NT2/D1 (cell line): ENCODE results near the gene CORO1C.
A peak's percentile ranks its signal among the peaks of the same experiment; 100 is the strongest.

ENCODE experiments used
- DNase-seq: peaks from one replicate; pipeline ENCODE4 v3.0.0-alpha.2; 2011; ENCODE audit warnings: low read depth, low spot score
- H3K27me3 ChIP-seq: 2 replicates; pipeline ENCODE4 v1.6.0; 2011; ENCODE audit warnings: mild to moderate bottlenecking; ENCODE audit not compliant: insufficient read length, insufficient read depth
- H3K36me3 ChIP-seq: 2 replicates; pipeline ENCODE4 v1.6.1; 2011; ENCODE audit warnings: mild to moderate bottlenecking, low read length, mixed read lengths; ENCODE audit not compliant: insufficient read depth, insufficient read length
- H3K4me1 ChIP-seq: 2 replicates; pipeline ENCODE4 v1.5.1; 2011; ENCODE audit not compliant: insufficient read depth, insufficient read length
- H3K4me3 ChIP-seq: 2 replicates; pipeline ENCODE4 v1.5.1; 2011; ENCODE audit warnings: low read depth; ENCODE audit not compliant: insufficient read length
- H3K9ac ChIP-seq: 2 replicates; pipeline ENCODE4 v1.6.0; 2011; ENCODE audit warnings: low read depth; ENCODE audit not compliant: insufficient read length
- H3K9me3 ChIP-seq: 2 replicates; pipeline ENCODE4 v1.5.1; 2011; ENCODE audit warnings: mild to moderate bottlenecking, low read length; ENCODE audit not compliant: insufficient read depth
- SUZ12 ChIP-seq: IDR thresholded peaks from 2 replicates; pipeline ENCODE4 v1.6.1; 2011; ENCODE audit not compliant: insufficient read length, insufficient read depth; ENCODE audit errors: extremely low read depth
- YY1 ChIP-seq: IDR thresholded peaks from 2 replicates; pipeline ENCODE4 v1.6.1; 2011; ENCODE audit not compliant: insufficient read length, insufficient read depth
- ZNF274 ChIP-seq: IDR thresholded peaks from 2 replicates; pipeline ENCODE4 v1.6.1; 2011; ENCODE audit warnings: mild to moderate bottlenecking, low read depth, low read length

CORO1C gene

GRCh38 chr12:108641446-108642268, 89.7 kb downstream of the CORO1C start:
- H3K9ac ChIP-seq = no peak overlapping the region
- no peaks in the 10 kb centered on the region for H3K9me3 ChIP-seq
- H3K27me3 ChIP-seq = no peaks in the 10 kb centered on the region
- peaks cover 17% of the 10 kb centered on the region for H3K4me1 ChIP-seq
- TF ChIP-seq ZNF274 = no peak
- no peak for TF ChIP-seq YY1
- no peak for TF ChIP-seq SUZ12
- H3K4me3 ChIP-seq = no peak overlapping the region
- H3K36me3 ChIP-seq = peaks cover 30% of the 10 kb centered on the region
- no peak for DNase-seq

DNA sequence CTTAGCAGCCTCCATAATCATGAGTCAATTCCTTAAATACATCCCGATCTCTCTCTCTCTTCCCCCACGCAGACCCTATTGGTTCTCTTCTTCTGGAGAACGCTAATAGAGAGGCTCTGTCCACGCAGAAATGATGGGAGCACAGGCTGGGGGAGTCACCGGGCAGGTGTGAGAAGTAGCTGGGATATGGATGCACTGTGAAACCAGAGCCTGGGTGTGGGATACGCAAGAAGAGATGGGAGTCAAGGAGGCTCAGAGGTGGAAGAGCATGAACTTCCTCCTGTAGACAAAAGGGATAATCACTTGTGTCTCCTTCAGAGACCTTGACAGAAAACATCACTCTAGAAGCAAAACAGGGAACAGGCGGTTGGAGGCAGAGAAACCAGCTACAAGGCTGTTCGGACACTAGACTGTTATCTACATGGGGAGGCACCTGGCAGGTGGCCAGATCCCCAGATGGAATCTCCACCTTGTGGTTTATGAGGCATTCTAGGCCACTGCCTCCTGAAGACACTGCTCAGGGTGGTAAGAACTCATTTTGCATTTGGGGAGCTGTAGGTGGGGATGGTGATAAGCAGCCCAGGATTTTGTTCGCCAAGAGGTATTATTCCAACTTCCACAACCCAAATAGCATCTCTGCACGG, 90.4 kb downstream of the CORO1C start:
- DNase-seq = no peak
- no peak for TF ChIP-seq SUZ12
- TF ChIP-seq ZNF274 = no peak
- TF ChIP-seq YY1 = no peak
- peaks cover 17% of the 10 kb centered on the region for H3K4me1 ChIP-seq

DNA sequence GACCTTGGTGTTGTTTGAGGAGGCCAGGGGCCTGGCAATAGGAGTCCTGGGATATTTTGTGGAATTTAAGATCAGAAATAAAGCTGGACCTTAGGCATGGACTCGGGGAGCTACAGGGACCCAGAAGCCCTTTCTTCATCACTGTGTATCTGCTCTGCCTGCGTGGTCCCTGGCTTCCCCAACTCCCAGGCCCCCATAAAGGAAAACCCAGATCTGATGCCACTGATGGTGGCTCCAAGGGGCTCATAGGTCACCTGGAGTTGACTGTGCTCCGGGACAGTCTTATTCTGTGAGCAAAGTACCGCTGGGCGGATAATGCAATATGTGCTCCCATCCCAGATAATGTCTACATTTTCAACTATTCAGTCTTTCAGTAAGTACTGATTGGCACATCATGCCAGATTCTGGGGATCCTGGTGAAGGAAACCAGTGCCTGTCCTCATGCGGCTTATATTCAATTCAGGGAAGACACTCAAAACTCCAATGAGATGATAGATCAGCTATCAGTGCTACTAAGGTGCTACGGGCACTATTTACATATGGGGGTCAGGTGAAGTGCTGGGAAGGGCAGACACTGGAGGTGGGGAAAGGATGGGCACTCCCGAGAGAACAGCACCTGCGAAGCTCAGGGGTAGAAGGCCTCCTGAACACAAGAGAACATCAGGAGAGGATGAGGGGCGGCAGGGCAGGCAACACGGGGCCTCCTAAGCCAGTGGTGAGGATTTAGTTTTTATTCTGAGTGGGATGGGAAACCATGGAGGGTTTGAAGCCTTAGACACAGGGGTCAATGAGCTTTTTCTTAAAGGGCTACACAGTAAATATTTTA, 92.1 kb downstream of the CORO1C start:
- peaks cover 27% of the 10 kb centered on the region for H3K4me1 ChIP-seq
- H3K9ac ChIP-seq = no peak overlapping the region
- no peaks in the 10 kb centered on the region for H3K27me3 ChIP-seq
- no peak for DNase-seq
- H3K9me3 ChIP-seq = no peaks in the 10 kb centered on the region
- H3K4me3 ChIP-seq = no peak overlapping the region
- H3K36me3 ChIP-seq = peaks cover 6% of the 10 kb centered on the region
- no peak for TF ChIP-seq YY1

More for the DNA sequence above, 90.4 kb downstream of the CORO1C start:
- Histone ChIP-seq H3K9me3 (no peaks in the 10 kb centered on the region), H3K27me3 (no peaks in the 10 kb centered on the region), H3K9ac (no peak overlapping the region), H3K4me3 (no peak overlapping the region), H3K36me3 (peaks cover 23% of the 10 kb centered on the region)

- Histone ChIP-seq H3K9me3 (no peaks in the 10 kb centered on the region), H3K4me1 (peaks cover 34% of the 10 kb centered on the region), H3K36me3 (no peaks in the 10 kb centered on the region), H3K27me3 (no peaks in the 10 kb centered on the region), H3K9ac (peak overlapping the region; percentile 62), H3K4me3 (no peak overlapping the region)
- DNase-seq = peak; percentile 84
- no peak for TF ChIP-seq YY1
- no peak for TF ChIP-seq SUZ12
- no peak for TF ChIP-seq ZNF274
Measured at GRCh38 chr12:108638141-108638827, 93.0 kb downstream of the CORO1C start.

- Histone ChIP-seq H3K4me3 (no peak overlapping the region), H3K27me3 (no peaks in the 10 kb centered on the region), H3K4me1 (peaks cover 34% of the 10 kb centered on the region), H3K9ac (peak overlapping the region; percentile 62), H3K9me3 (no peaks in the 10 kb centered on the region), H3K36me3 (no peaks in the 10 kb centered on the region)
- TF ChIP-seq YY1 (no peak), ZNF274 (no peak), SUZ12 (no peak)
- DNase-seq = no peak
Measured at GRCh38 chr12:108637222-108637971, 93.9 kb downstream of the CORO1C start.

GRCh38 chr12:108635997-108636808, 95.1 kb downstream of the CORO1C start:
- no peak for DNase-seq
- peaks cover 29% of the 10 kb centered on the region for H3K4me1 ChIP-seq

More at GRCh38 chr12:108635997-108636808, 95.1 kb downstream of the CORO1C start:
- no peak overlapping the region for H3K4me3 ChIP-seq
- H3K27me3 ChIP-seq = no peaks in the 10 kb centered on the region
- no peak overlapping the region for H3K9ac ChIP-seq
- H3K36me3 ChIP-seq = no peaks in the 10 kb centered on the region
- TF ChIP-seq YY1 (no peak), ZNF274 (no peak), SUZ12 (no peak)
- no peaks in the 10 kb centered on the region for H3K9me3 ChIP-seq
